Stimulated activated CD4-positive, alpha-beta T cell treated with anti-CD3 and anti-CD28 coated beads, Interleukin-4, amount 100 ng/mL, for 1 hour (primary cell): ENCODE results near the gene TAB2.
"Not testable (repeated sequence)": the region's sequence is repeated elsewhere in the genome, so short reads cannot be mapped to it uniquely, and the experiment has no call there.

ENCODE experiments used
- DNase-seq: peaks from one replicate; pipeline ENCODE4 v3.0.0-alpha.2; 2020

TAB2 gene

DNA sequence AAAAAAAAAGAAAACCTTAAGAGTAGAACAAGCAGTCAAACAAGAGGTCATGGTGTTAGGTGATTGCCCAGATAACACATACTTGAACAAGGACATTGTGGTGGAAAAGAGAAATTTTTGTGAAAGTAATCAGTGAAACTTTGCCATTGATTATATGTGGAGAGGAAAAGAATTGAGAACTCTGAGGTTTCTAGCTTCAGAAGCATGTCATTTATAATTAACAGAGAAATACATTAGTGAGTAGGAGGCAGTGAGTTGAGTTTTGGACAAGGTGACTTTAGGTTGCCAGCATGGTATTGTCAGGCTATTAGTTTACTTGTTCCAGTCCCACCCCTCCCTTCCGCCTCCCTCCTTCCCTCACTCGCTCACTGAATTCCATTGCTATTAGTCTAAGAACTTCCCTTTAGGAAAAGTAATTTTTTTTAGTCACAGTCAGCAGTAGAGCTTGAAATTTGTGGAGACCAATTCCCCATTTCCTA is 17.2 kb downstream of the TAB2 start:
- no peak for DNase-seq

- peak; percentile 53 for DNase-seq
These were observed 18.6 kb downstream of the TAB2 start for GRCh38 chr6:149335924-149336608.

DNA sequence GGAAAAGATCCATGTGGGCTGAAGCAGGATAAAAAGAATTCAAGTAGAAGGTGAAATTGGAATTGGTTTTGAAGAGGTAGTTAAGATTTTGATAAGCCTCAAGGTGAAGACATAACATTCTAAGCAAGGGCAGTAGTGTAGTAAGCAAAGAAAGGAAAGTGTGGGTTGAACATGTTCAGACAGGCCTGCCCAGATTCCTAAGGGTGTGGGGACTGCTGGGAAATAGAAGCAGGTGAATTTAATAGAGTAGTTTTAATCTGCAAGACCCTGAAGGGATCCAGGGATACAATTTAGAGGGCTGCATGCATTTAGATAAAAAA is 19.1 kb downstream of the TAB2 start:
- DNase-seq, result no peak

DNA sequence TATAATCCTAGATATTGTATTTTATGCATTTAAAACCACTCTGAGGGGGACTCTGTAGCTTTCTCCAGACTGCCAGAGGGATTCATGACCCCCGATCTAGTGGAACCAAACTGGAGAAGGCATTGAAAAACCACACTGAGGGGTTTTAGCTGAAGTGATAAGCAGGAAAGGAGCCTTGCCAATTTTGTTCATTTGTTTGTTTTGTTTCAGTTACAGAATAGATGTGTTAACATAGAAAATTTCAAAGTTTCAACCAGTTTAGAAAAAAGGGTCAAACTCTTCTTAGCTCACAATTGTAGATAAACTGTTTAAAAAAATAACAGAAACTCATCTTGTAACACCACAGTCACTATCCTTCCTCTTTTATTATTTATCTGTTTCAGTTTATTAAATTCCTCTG is 19.8 kb downstream of the TAB2 start:
- DNase-seq, result no peak

- no peak for DNase-seq
These were observed 22.7 kb downstream of the TAB2 start for GRCh38 chr6:149340200-149340599.

DNA sequence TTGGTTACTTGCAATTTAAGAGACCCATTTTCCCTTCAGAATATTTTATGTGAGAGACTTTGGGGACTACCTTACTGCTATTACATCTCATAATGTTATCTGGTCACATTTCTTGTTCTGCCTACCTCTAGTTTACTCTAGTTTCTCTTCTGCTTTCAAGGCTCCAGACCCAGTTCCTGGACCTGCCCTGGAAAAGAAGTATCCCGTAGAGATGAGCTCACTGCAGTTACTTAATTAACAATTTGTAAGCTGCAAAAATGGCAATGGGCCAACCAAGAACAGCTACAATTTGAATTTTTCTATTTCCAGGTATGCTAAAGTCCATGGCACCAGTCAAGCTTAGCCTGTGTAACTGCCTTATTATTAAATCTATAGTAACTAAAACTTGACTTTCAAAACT is 25.0 kb downstream of the TAB2 start:
- DNase-seq, result no peak

DNA sequence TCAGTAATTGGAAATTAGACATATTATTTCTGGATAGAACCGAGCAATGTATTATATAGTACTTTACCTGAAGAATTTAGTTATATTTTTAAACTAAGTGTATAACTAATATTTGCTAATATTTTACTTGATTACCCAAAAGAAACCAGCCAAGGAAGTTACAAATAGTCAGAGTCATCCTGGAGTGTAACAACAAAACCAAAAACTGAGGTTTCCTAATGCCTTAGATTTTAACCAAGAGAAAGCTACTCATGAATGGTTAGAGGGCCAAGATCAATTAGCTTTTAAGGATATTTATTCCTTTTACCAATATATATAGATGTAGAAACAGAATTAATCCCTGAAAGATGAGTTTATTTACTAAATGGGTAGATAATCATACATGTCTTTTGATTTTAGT is 26.0 kb downstream of the TAB2 start:
- DNase-seq, result no peak

GRCh38 chr6:149346078-149346477 is 28.6 kb downstream of the TAB2 start:
- no peak for DNase-seq

- DNase-seq, result no peak
These were observed 29.6 kb downstream of the TAB2 start for GRCh38 chr6:149347067-149347466.

- not testable (repeated sequence) for DNase-seq
These were observed 31.8 kb downstream of the TAB2 start for GRCh38 chr6:149349279-149349678.

DNA sequence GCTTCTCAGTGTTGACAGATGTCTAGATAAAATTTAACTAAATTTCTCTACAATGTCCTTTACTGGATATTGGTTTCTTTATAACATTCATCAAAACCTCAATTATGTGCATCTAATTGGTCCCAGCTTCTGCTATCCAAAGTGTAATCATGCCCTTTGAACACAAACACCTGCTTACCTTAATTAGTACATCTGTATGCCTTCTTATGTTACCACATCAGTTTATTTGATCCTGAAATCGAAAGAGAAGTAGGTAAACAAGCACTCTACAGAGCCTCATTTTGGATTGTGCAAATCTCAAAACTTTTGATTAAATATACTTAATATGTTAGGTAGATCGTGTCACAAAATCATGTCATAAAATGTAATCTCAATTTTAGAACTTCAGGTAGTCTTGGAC is 36.5 kb downstream of the TAB2 start:
- no peak for DNase-seq

DNA sequence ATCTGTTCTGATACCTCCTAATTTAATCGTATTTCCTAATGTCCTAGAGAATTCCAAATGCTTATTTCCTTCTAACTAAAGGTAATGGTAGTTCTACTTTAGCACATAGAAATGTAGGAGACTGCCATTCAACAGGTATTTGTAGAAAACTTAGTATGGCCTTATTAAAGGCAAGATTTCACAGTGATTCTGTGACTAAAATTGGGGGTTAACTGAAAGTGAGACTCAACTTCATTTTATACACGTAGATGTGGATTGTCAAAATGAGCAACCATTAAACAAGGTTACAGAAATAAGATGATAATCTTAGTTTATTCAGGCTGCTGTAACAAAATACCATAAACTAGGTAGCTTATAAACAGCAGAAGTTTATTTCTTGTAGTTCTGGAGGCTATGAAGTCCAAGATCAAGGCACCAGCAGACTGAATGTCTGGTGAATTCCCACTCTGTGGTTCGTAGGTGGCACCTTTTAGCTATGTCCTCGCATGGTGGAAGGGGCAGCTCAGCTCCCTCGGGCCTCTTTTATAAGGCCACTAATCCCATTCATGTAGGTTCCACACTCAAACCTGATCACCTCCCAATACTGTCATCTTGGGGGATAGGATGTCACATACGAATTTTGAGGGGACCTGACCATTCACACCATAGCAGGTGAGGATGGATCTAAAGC is 38.7 kb downstream of the TAB2 start:
- DNase-seq, result no peak

- DNase-seq, result no peak
These were observed 40.4 kb downstream of the TAB2 start for GRCh38 chr6:149357726-149358538.

DNA sequence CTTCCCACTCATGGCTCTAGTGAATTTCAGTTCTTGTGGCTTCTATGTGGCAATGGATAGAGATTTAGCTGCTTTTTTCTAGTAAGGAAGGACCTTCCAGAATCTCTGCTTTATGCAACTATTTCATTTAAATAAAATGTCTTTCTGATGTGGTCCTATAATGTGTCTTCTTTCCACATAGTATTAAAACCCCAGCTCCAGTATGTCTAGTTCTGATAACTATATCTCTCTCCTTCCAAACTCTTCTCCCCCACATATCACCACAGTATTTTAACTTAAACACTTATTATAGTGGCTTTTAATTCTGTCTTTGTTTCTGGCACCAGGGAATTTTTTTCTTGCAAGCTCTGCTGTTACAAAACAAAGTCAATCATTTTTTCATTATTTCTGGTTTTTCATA is 41.9 kb downstream of the TAB2 start:
- no peak for DNase-seq

DNA sequence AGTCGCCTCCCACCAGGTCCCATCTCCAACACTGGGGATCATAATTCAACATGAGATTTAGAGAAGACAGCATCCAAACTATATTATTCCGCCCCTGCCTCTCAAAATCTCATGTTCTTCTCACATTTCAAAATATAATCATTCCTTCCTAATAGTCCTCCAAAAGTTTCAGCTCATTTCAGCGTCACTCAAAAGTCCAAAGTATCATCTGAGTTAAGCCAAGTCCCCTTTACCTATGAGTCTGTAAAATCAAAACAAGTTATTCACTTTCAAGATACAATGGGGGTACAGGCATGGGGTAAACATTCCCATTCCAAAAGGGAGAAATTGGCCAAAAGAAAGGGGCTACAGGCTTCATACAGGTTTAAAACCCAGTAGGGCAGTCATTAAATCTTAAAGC is 43.0 kb downstream of the TAB2 start:
- no peak for DNase-seq

GRCh38 chr6:149362289-149362688 is 44.8 kb downstream of the TAB2 start:
- no peak for DNase-seq

GRCh38 chr6:149363154-149363553 is 45.6 kb downstream of the TAB2 start:
- no peak for DNase-seq

DNA sequence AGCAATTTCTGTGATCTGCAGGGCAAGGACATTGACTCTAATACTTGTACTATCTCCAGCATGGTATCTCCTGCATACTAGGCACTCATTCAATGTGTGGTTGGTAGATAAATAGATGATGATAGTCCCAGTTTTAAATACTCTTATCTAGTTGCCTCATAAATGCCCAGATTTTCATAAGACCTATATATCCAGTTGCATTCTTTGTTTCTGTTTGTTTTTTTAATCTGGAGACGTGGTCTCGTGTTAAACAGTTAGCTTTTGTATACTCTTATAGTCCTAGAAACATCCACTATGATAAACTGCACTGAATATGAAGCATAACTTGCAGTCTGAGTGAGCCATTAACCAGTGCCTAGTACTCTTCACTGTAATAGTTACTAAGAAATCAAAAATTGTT is 47.0 kb downstream of the TAB2 start:
- no peak for DNase-seq

- no peak for DNase-seq
These were observed 47.7 kb downstream of the TAB2 start for GRCh38 chr6:149365197-149365596.

DNA sequence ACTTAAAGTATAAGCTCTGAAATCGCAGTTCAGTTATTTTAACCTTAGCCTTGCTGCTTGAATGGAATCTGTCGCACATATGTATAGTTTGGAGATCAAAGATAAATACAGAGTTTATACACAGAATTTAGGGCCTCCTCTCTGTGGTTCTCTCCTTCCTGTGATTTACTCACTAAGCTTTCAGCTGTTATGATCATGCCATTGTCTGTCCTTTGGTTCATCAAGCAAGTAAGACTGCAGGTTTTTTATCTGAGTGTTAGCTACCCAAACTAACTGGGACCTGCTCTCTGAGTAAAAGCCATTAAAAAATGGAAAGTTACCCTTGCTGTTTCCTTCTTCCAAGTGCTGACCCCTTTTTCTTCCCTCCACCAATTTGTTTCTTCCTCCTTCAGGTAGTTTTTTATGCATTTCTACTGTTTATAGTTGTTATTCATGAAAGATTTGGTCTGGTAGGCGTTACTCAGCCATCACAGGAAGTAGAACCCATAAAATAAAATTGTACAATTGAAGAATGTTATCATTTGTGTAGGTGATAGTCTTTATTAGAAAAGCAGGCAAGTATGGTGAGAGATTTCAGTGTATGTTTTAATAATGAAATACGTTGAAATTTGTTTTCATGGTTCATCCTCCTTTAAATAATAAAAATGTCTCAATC is 48.9 kb downstream of the TAB2 start:
- no peak for DNase-seq

DNA sequence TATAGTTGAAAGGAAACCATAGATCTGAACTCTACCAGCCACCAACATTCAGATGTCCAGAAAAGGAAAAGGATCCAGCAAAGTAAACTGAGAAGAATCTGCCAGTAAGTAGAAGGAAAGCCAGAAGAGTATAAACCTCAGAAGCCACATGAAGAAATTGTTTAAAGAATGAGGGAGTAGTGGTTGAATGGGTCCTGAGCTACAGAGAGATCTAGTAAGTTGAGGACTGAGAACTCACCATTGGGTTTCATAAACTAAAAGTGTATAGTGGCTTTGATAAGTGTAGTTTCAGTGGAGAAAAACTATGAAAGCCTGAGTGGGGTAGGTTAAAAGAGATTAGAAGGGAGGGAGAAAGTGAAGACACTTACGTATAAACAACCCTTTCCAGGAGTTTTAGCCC is 50.6 kb downstream of the TAB2 start:
- DNase-seq, result no peak

DNA sequence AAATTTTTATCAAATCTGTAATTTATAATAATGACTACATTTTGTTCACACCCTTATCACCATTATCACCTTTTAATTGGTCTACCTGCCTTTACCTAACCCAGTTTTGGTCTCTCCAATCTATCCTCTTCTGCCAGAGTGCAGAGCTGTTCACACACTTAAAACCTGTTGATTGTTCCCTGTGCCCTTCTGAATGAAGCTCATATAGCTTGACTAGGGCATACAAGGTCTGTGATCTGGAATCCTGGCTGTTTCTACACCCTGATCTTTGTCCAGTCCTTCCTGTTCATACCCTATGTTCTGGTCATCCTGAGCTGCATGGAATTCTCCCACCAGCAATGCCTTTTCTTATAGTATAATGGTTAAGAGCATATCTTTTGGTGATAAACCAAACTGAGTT is 53.6 kb downstream of the TAB2 start:
- no peak for DNase-seq

GRCh38 chr6:149372062-149372461 is 54.5 kb downstream of the TAB2 start:
- no peak for DNase-seq

DNA sequence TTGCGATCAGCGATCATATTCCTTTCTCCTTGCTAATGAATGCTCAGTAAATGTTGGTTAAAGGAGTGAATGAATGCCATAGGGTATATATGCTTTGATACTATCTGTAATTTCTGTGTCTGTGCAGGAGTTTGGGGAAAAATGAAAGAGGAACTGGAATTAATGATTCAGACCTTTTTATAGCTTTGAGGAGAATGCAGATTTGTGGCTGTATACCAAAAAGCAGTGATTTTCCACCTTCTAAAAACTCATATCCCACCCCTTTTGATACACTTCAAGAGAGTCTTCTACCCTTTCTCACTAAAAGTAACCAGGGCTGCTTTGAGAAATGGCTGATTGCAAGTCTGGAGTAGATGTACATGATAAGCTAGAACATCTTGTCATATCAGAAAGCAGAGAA is 56.0 kb downstream of the TAB2 start:
- no peak for DNase-seq
